ENCODE results near the gene FAM83C. TPM values are rescaled to one million over a fixed set of nuclear protein-coding genes. Genes with fewer than 3 reads are reported as not detected.

Gene FAM83C
- total RNA-seq, 1 experiment from 2014 or later: not detected

GRCh38 chr20:35271904-35272303 is 20.3 kb downstream of the FAM83C start:
- H4K20me1 ChIP-seq (ENCODE audit: insufficient read depth, low read depth, low read length): no peaks in the 10 kb centered on the region
- peaks cover 9% of the 10 kb centered on the region for H3K79me2 ChIP-seq (ENCODE audit: low read length)
- DNase-seq: no peak
- H3K4me1 ChIP-seq (ENCODE audit: low read length): peaks cover 53% of the 10 kb centered on the region
- peak overlapping the region; percentile 47 for H3K4me2 ChIP-seq (ENCODE audit: low read depth, low read length, poor library complexity, severe bottlenecking)
- peak overlapping the region; percentile 52; the same call in 1 of the 2 replicates for H3K27ac ChIP-seq (ENCODE audit: low read length)
- no peaks in the 10 kb centered on the region for H3K9me3 ChIP-seq (ENCODE audit: low read length)
- H2AFZ ChIP-seq (ENCODE audit: low read length): no peak overlapping the region
- no peaks in the 10 kb centered on the region for H3K36me3 ChIP-seq (ENCODE audit: insufficient read depth, low read length)
- H3K4me3 ChIP-seq (ENCODE audit: low read length): peak overlapping the region; percentile 18; the same call in 1 of the 2 replicates
- peak overlapping the region; percentile 55; the same call in 1 of the 2 replicates for H3K9ac ChIP-seq (ENCODE audit: low read length)
- no peaks in the 10 kb centered on the region for H3K27me3 ChIP-seq (ENCODE audit: low read length)
- H3K9me2 ChIP-seq (replicated peaks; ENCODE audit: insufficient read depth, low read length): no peaks in the 10 kb centered on the region

DNA sequence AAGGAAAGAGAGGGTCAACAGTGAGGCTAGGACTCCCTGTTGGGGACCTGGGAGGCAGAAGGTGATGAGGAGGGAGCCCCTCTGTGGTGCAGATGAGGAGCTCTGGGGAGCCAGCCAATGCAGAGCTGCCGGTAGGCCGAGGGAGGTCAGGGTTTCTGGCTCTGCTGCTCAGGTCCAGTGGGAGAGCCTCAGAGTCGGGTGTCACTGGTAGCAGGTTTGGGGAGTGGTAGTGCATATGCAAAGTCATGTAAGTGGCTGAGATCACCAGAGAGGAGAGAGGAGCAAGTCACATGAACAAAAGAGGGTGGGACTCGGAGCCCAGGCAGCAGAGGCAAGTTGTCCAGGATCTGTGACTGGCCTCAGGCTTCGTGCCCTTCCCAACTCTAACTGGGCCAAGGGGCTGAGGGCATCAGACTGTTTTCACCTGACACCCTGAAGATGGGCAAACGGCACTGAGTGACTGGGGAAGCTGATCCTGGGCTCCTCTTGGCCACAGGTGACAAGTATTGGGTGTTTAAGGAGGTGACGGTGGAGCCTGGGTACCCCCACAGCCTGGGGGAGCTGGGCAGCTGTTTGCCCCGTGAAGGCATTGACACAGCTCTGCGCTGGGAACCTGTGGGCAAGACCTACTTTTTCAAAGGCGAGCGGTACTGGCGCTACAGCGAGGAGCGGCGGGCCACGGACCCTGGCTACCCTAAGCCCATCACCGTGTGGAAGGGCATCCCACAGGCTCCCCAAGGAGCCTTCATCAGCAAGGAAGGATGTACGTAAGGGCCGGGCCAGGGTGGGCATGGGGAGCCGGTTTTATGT is 20.9 kb downstream of the FAM83C start:
- peak overlapping the region; percentile 83 for H3K27ac ChIP-seq (ENCODE audit: low read length)
- H3K9ac ChIP-seq (ENCODE audit: low read length): peak overlapping the region; percentile 58
- H2AFZ ChIP-seq (ENCODE audit: low read length): peak overlapping the region; percentile 68; the same call in 1 of the 2 replicates
- DNase-seq: peak; percentile 92
- H3K79me2 ChIP-seq (ENCODE audit: low read length): peaks cover 2% of the 10 kb centered on the region
- H3K4me3 ChIP-seq (ENCODE audit: low read length): peak overlapping the region; percentile 25; the same call in 1 of the 2 replicates
- H3K4me2 ChIP-seq (ENCODE audit: low read depth, low read length, poor library complexity, severe bottlenecking): peak overlapping the region; percentile 47
- no peaks in the 10 kb centered on the region for H3K9me3 ChIP-seq (ENCODE audit: low read length)
- no peaks in the 10 kb centered on the region for H3K9me2 ChIP-seq (replicated peaks; ENCODE audit: insufficient read depth, low read length)
- no peaks in the 10 kb centered on the region for H3K36me3 ChIP-seq (ENCODE audit: insufficient read depth, low read length)
- H4K20me1 ChIP-seq (ENCODE audit: insufficient read depth, low read depth, low read length): no peaks in the 10 kb centered on the region
- no peaks in the 10 kb centered on the region for H3K27me3 ChIP-seq (ENCODE audit: low read length)
- H3K4me1 ChIP-seq (ENCODE audit: low read length): peaks cover 46% of the 10 kb centered on the region

DNA sequence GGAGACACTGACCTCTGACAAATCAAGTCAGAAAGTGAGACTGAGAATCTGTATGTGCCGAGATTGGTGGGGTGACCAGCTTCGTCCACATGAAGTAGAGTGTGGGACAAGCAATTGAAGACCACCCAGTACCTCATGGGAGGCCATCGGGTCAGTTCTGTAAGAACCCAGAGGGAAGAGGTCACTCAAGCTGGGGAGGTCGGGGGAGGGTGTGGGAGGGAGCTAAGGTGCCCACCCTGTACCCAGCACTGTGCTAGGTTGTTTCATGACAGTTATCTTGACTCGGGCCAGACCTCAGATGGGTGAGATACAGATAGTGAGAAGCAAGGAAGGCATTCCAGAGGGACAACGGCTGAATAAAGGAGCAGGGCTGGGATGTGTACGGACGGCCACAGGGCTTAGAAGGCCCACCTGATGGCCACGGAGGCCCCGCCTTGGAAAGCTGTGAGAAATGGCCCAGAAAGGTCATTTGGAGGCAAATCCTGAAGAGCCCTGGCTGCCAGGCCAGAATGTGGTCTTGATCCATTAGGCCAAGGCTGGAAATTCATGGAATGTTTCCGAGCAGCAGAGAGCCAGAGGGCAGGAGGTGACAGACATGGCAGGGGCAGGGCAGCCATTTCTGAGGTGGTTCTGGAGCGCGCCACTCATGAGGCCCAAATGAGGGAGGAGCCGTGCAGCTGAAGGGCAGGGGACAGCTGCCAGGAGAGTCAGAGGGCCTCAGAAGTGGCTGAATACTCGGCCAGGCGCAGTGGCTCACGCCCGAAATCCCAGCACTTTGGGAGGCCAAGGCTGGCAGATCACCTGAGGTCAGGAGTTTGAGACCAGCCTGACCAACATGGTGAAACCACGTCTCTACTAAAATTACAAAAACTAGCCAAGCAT is 22.0 kb downstream of the FAM83C start:
- peak overlapping the region; percentile 83 for H3K27ac ChIP-seq (ENCODE audit: low read length)
- no peaks in the 10 kb centered on the region for H4K20me1 ChIP-seq (ENCODE audit: insufficient read depth, low read depth, low read length)
- H3K4me2 ChIP-seq (ENCODE audit: low read depth, low read length, poor library complexity, severe bottlenecking): peak overlapping the region; percentile 47
- H3K9me3 ChIP-seq (ENCODE audit: low read length): no peaks in the 10 kb centered on the region
- no peaks in the 10 kb centered on the region for H3K79me2 ChIP-seq (ENCODE audit: low read length)
- H3K4me1 ChIP-seq (ENCODE audit: low read length): peaks cover 44% of the 10 kb centered on the region
- H3K27me3 ChIP-seq (ENCODE audit: low read length): no peaks in the 10 kb centered on the region
- H3K4me3 ChIP-seq (ENCODE audit: low read length): peak overlapping the region; percentile 25; the same call in 1 of the 2 replicates
- H3K9ac ChIP-seq (ENCODE audit: low read length): peak overlapping the region; percentile 58
- no peaks in the 10 kb centered on the region for H3K9me2 ChIP-seq (replicated peaks; ENCODE audit: insufficient read depth, low read length)
- peak overlapping the region; percentile 68; the same call in 1 of the 2 replicates for H2AFZ ChIP-seq (ENCODE audit: low read length)
- no peaks in the 10 kb centered on the region for H3K36me3 ChIP-seq (ENCODE audit: insufficient read depth, low read length)
- no peak for DNase-seq

GRCh38 chr20:35269055-35269781 is 23.0 kb downstream of the FAM83C start:
- Histone ChIP-seq H3K4me1 (ENCODE audit: low read length) (peaks cover 40% of the 10 kb centered on the region), H3K27ac (ENCODE audit: low read length) (no peak overlapping the region), H3K9me2 (replicated peaks; ENCODE audit: insufficient read depth, low read length) (no peaks in the 10 kb centered on the region), H3K27me3 (ENCODE audit: low read length) (no peaks in the 10 kb centered on the region), H3K9me3 (ENCODE audit: low read length) (no peaks in the 10 kb centered on the region), H3K4me3 (ENCODE audit: low read length) (no peak overlapping the region), H3K79me2 (ENCODE audit: low read length) (no peaks in the 10 kb centered on the region), H3K36me3 (ENCODE audit: insufficient read depth, low read length) (no peaks in the 10 kb centered on the region), H3K9ac (ENCODE audit: low read length) (no peak overlapping the region), H4K20me1 (ENCODE audit: insufficient read depth, low read depth, low read length) (no peaks in the 10 kb centered on the region), H2AFZ (ENCODE audit: low read length) (no peak overlapping the region), H3K4me2 (ENCODE audit: low read depth, low read length, poor library complexity, severe bottlenecking) (no peak overlapping the region)
- peak; percentile 86 for DNase-seq

GRCh38 chr20:35267092-35267491 is 25.1 kb downstream of the FAM83C start:
- H4K20me1 ChIP-seq (ENCODE audit: insufficient read depth, low read depth, low read length): no peaks in the 10 kb centered on the region
- no peak overlapping the region for H3K9ac ChIP-seq (ENCODE audit: low read length)
- no peak overlapping the region for H3K4me3 ChIP-seq (ENCODE audit: low read length)
- DNase-seq: no peak
- H3K4me2 ChIP-seq (ENCODE audit: low read depth, low read length, poor library complexity, severe bottlenecking): no peak overlapping the region
- no peaks in the 10 kb centered on the region for H3K9me3 ChIP-seq (ENCODE audit: low read length)
- peaks cover 20% of the 10 kb centered on the region for H3K4me1 ChIP-seq (ENCODE audit: low read length)
- H3K9me2 ChIP-seq (replicated peaks; ENCODE audit: insufficient read depth, low read length): no peaks in the 10 kb centered on the region
- H3K27ac ChIP-seq (ENCODE audit: low read length): no peak overlapping the region
- no peaks in the 10 kb centered on the region for H3K27me3 ChIP-seq (ENCODE audit: low read length)
- no peaks in the 10 kb centered on the region for H3K79me2 ChIP-seq (ENCODE audit: low read length)
- no peak overlapping the region for H2AFZ ChIP-seq (ENCODE audit: low read length)
- H3K36me3 ChIP-seq (ENCODE audit: insufficient read depth, low read length): no peaks in the 10 kb centered on the region

- no peaks in the 10 kb centered on the region for H3K9me2 ChIP-seq (replicated peaks; ENCODE audit: insufficient read depth, low read length)
- no peak overlapping the region for H3K4me2 ChIP-seq (ENCODE audit: low read depth, low read length, poor library complexity, severe bottlenecking)
- no peaks in the 10 kb centered on the region for H3K9me3 ChIP-seq (ENCODE audit: low read length)
- H3K4me1 ChIP-seq (ENCODE audit: low read length): no peaks in the 10 kb centered on the region
- H3K4me3 ChIP-seq (ENCODE audit: low read length): no peak overlapping the region
- H3K79me2 ChIP-seq (ENCODE audit: low read length): no peaks in the 10 kb centered on the region
- no peaks in the 10 kb centered on the region for H3K27me3 ChIP-seq (ENCODE audit: low read length)
- DNase-seq: no peak
- H3K27ac ChIP-seq (ENCODE audit: low read length): no peak overlapping the region
- H3K36me3 ChIP-seq (ENCODE audit: insufficient read depth, low read length): no peaks in the 10 kb centered on the region
- no peak overlapping the region for H3K9ac ChIP-seq (ENCODE audit: low read length)
- H4K20me1 ChIP-seq (ENCODE audit: insufficient read depth, low read depth, low read length): no peaks in the 10 kb centered on the region
- H2AFZ ChIP-seq (ENCODE audit: low read length): no peak overlapping the region
Measured at GRCh38 chr20:35264755-35265154, 27.5 kb downstream of the FAM83C start.

DNA sequence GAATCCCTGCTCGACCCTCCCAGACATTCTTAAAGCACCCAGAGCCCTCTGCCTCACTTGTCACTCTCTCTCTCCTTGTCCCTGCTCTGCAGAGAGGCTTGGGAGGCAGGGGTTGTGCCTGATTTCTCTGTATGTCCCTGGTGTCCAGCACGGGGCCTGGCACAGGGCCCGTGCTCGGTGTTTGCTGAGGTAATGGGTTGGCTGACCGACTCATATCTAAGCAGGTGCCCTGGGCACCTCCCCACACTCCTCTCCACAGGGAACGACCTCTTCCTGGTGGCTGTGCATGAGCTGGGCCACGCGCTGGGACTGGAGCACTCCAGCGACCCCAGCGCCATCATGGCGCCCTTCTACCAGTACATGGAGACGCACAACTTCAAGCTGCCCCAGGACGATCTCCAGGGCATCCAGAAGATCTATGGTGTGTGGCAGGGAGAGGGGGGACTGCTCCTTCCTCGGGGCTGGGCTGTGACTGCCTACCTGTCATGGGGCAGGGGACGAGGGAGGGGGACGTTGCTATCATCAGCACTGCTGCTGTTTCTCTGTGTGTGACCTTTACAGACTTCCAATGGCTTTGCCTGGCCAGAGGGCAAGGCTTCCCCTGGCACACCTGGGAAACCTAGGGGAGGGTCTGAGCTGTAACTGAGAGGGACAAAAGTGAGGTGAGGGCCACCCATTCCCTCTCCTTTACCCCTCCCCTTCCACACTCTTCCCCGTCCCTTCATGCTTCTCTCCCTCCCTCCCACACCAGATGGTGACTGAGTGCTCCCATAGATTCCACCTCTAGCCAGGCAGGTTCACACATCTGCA is 28.5 kb downstream of the FAM83C start:
- no peak overlapping the region for H3K4me2 ChIP-seq (ENCODE audit: low read depth, low read length, poor library complexity, severe bottlenecking)
- no peaks in the 10 kb centered on the region for H3K9me2 ChIP-seq (replicated peaks; ENCODE audit: insufficient read depth, low read length)
- H3K4me3 ChIP-seq (ENCODE audit: low read length): no peak overlapping the region
- H3K27me3 ChIP-seq (ENCODE audit: low read length): no peaks in the 10 kb centered on the region
- H3K27ac ChIP-seq (ENCODE audit: low read length): no peak overlapping the region
- H3K79me2 ChIP-seq (ENCODE audit: low read length): no peaks in the 10 kb centered on the region
- H3K9ac ChIP-seq (ENCODE audit: low read length): no peak overlapping the region
- no peaks in the 10 kb centered on the region for H3K4me1 ChIP-seq (ENCODE audit: low read length)
- no peaks in the 10 kb centered on the region for H3K9me3 ChIP-seq (ENCODE audit: low read length)
- H3K36me3 ChIP-seq (ENCODE audit: insufficient read depth, low read length): no peaks in the 10 kb centered on the region
- H4K20me1 ChIP-seq (ENCODE audit: insufficient read depth, low read depth, low read length): no peaks in the 10 kb centered on the region
- DNase-seq: no peak
- H2AFZ ChIP-seq (ENCODE audit: low read length): no peak overlapping the region

All from Karpas-422 (cell line).